Neural progenitor cell (in vitro differentiated cells): ENCODE data around the gene CCT7.

Experiments used
- CTCF ChIP-seq: fragments of 200-600 bp; sonication (generic); IDR thresholded peaks from 2 replicates; pipeline ENCODE4 v1.5.1; 2017; ENCODE audit warnings: antibody characterized with exemption, mild to moderate bottlenecking
- EZH2 ChIP-seq: fragments of 200-600 bp; sonication (generic); IDR thresholded peaks from 2 replicates; pipeline ENCODE4 v1.6.1; 2017; ENCODE audit warnings: antibody characterized with exemption, mild to moderate bottlenecking, moderate library complexity

GRCh38 chr2:73259704-73260337, 25.7 kb downstream of the CCT7 start:
- TF ChIP-seq CTCF (no peak), EZH2 (no peak)
